Calu3 (cell line): ENCODE results near the gene NCK1. TPM values are rescaled to one million over a fixed set of nuclear protein-coding genes. Genes with fewer than 3 reads are reported as not detected.
A peak's percentile ranks its signal among the peaks of the same experiment; 100 is the strongest.

Source experiments
- BruUV-seq: library from RNA; stranded (reverse); fragments of 400-500 nt; replicated peaks from 2 replicates; lab custom pipeline; 2021; lab: Mats Ljungman, UMichigan
- CTCF ChIA-PET: fragments of 300-600 bp; sonication (Branson Sonifier 250); formaldehyde crosslinking; loops from one replicate; lab custom pipeline; 2022; ENCODE audit warnings: antibody characterized with exemption; lab: Charles Lee
- DNase-seq: peaks from one replicate; pipeline ENCODE4 v3.0.0; 2022
- H3K27ac Mint-ChIP-seq: one replicate; pipeline ENCODE4 v1.8.0; 2022; ENCODE audit warnings: mixed read lengths; ENCODE audit not compliant: unreplicated experiment
- H3K27me3 Mint-ChIP-seq: one replicate; pipeline ENCODE4 v1.8.0; 2022; ENCODE audit warnings: mixed read lengths; ENCODE audit not compliant: unreplicated experiment
- H3K36me3 Mint-ChIP-seq: one replicate; pipeline ENCODE4 v1.8.0; 2022; ENCODE audit warnings: mild to moderate bottlenecking, moderate library complexity, mixed read lengths; ENCODE audit not compliant: insufficient read depth, unreplicated experiment
- H3K4me1 Mint-ChIP-seq: one replicate; pipeline ENCODE4 v1.8.0; 2022; ENCODE audit warnings: mild to moderate bottlenecking, low read depth, mixed read lengths; ENCODE audit not compliant: unreplicated experiment
- H3K4me3 Mint-ChIP-seq: one replicate; pipeline ENCODE4 v1.8.0; 2022; ENCODE audit warnings: mild to moderate bottlenecking, low read depth, moderate library complexity, mixed read lengths; ENCODE audit not compliant: unreplicated experiment
- H3K9me3 Mint-ChIP-seq: one replicate; pipeline ENCODE4 v1.8.0; 2022; ENCODE audit warnings: low read depth, mixed read lengths; ENCODE audit not compliant: unreplicated experiment
- CTCF ChIP-seq: fragments of 200-600 bp; IDR thresholded peaks from one replicate; pipeline ENCODE4 v1.8.0; 2022; ENCODE audit warnings: antibody characterized with exemption; ENCODE audit not compliant: unreplicated experiment
- intact Hi-C: fragments of 100-400 bp; cut with micrococcal nuclease; formaldehyde crosslinking; loops from one replicate; pipeline ENCODE4 v1.10.0; 2022; ENCODE audit not compliant: unreplicated experiment
- total RNA-seq: library from RNA; stranded (reverse); gene quantifications from 2 replicates; pipeline ENCODE4 v1.2.3, GENCODE V29; 2022

The NCK1 gene
- total RNA-seq, 1 experiment from 2014 or later: 108 TPM

- Mint-ChIP-seq H3K27ac (peak overlapping the region; percentile 0), H3K4me3 (no peak overlapping the region), H3K9me3 (peaks cover 16% of the 10 kb centered on the region), H3K36me3 (peaks cover 9% of the 10 kb centered on the region), H3K27me3 (no peaks in the 10 kb centered on the region), H3K4me1 (peaks cover 16% of the 10 kb centered on the region)
- intact Hi-C loops: no loop called here
- CTCF ChIA-PET: interaction anchor here (1.2 kb wide), 1 partner anchor 14 kb away, joined by 3 read pairs; no protein-coding TSS in a partner anchor
- TF ChIP-seq CTCF: no peak
- DNase-seq: no peak
- BruUV-seq: no TSS peak
These were observed 22.1 kb downstream of the NCK1 start for GRCh38 chr3:136883967-136884720.

- BruUV-seq: no TSS peak
- no peak for DNase-seq
- TF ChIP-seq CTCF: no peak
- Mint-ChIP-seq H3K9me3 (peaks cover 18% of the 10 kb centered on the region), H3K4me3 (no peak overlapping the region), H3K36me3 (peaks cover 23% of the 10 kb centered on the region), H3K4me1 (peaks cover 16% of the 10 kb centered on the region), H3K27ac (no peak overlapping the region), H3K27me3 (no peaks in the 10 kb centered on the region)
- CTCF ChIA-PET: no interaction called here
- intact Hi-C loops: no loop called here
These were observed 23.6 kb downstream of the NCK1 start for GRCh38 chr3:136885357-136886213.

- intact Hi-C loops: no loop called here
- BruUV-seq: no TSS peak
- DNase-seq: no peak
- peaks cover 40% of the 10 kb centered on the region for H3K36me3 Mint-ChIP-seq
- CTCF ChIA-PET: no interaction called here
- H3K9me3 Mint-ChIP-seq: peaks cover 17% of the 10 kb centered on the region
- H3K4me3 Mint-ChIP-seq: no peak overlapping the region
- TF ChIP-seq CTCF: no peak
- peaks cover 26% of the 10 kb centered on the region for H3K4me1 Mint-ChIP-seq
- H3K27ac Mint-ChIP-seq: no peak overlapping the region
- no peaks in the 10 kb centered on the region for H3K27me3 Mint-ChIP-seq
These were observed 27.9 kb downstream of the NCK1 start for GRCh38 chr3:136889947-136890346.

- TF ChIP-seq CTCF: no peak
- intact Hi-C loops: no loop called here
- no peak overlapping the region for H3K4me3 Mint-ChIP-seq
- CTCF ChIA-PET: interaction anchor here (1.3 kb wide), 1 partner anchor 30 kb away, joined by 3 read pairs; the partner anchor contains the start of gene NCK1
- peaks cover 26% of the 10 kb centered on the region for H3K4me1 Mint-ChIP-seq
- H3K36me3 Mint-ChIP-seq: peaks cover 40% of the 10 kb centered on the region
- DNase-seq: no peak
- no TSS peak for BruUV-seq
- no peaks in the 10 kb centered on the region for H3K27me3 Mint-ChIP-seq
- H3K9me3 Mint-ChIP-seq: peaks cover 16% of the 10 kb centered on the region
- H3K27ac Mint-ChIP-seq: no peak overlapping the region
These were observed 30.2 kb downstream of the NCK1 start for GRCh38 chr3:136891934-136892855.
